ENCODE measurements around the gene HLA-DRB5. TPM values are rescaled to one million over a fixed set of nuclear protein-coding genes. Genes with fewer than 3 reads are reported as not detected.

HLA-DRB5 gene
- total and polyA plus RNA-seq, 2 experiments from 2014 or later: 0.19 TPM; not detected in 1

DNA sequence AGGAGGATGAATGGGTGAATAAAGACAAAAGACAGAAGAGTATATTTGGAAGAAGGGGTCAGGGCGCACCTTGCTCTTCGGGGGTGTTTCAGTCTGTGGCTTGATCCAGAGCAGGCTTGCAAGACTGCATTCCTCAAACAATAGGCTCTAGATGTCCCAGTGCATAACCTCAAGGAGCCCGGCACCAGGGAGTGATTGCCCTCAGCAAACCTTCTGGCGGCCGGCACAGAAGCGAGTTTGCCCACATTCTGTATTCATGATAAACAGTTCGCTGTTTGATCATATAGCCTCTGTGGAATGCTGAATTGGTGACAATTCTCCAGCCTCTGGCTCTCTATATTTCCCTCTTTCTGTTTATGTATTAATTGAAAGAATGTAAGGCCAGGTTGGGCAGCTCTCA, 29.7 kb upstream of the HLA-DRB5 start:
- no peak overlapping the region for H3K4me3 ChIP-seq
- no peaks in the 10 kb centered on the region for H3K36me3 ChIP-seq (ENCODE audit: low read depth)
- no peak overlapping the region for H3K4me2 ChIP-seq (ENCODE audit: unreplicated experiment)
- no peaks in the 10 kb centered on the region for H3K27me3 ChIP-seq (replicated peaks; ENCODE audit: insufficient read depth)
- H3K4me1 ChIP-seq (ENCODE audit: insufficient read depth): no peaks in the 10 kb centered on the region
- no peak for DNase-seq
- in situ Hi-C loops (cut with MboI): no loop called here
- H3K79me2 ChIP-seq (ENCODE audit: insufficient read depth): no peaks in the 10 kb centered on the region
- H2AFZ ChIP-seq: no peak overlapping the region
- H3K27ac ChIP-seq: no peak overlapping the region
- H3K9ac ChIP-seq: no peak overlapping the region
- TF ChIP-seq EZH2phosphoT487 (IDR thresholded peaks at IDR 0.05; ENCODE audit: insufficient read depth, low read depth) (no peak), EZH2 (IDR thresholded peaks at IDR 0.05; ENCODE audit: insufficient read depth, poor library complexity, severe bottlenecking) (no peak)
- H4K20me1 ChIP-seq (ENCODE audit: insufficient read depth): no peaks in the 10 kb centered on the region
- H3F3A ChIP-seq (ENCODE audit: insufficient read depth): no peaks in the 10 kb centered on the region
- H3K9me3 ChIP-seq (ENCODE audit: low read depth): no peaks in the 10 kb centered on the region
- WGBS, 2 experiments (ENCODE audit: low coverage in 1 of 2, low lambda C conversion rate in 2 of 2, missing lambda C conversion rate in 2 of 2): no CpG with 5 or more reads among the region's 7 CpGs
- no peaks in the 10 kb centered on the region for H3K9me2 ChIP-seq (ENCODE audit: insufficient read depth)

DNA sequence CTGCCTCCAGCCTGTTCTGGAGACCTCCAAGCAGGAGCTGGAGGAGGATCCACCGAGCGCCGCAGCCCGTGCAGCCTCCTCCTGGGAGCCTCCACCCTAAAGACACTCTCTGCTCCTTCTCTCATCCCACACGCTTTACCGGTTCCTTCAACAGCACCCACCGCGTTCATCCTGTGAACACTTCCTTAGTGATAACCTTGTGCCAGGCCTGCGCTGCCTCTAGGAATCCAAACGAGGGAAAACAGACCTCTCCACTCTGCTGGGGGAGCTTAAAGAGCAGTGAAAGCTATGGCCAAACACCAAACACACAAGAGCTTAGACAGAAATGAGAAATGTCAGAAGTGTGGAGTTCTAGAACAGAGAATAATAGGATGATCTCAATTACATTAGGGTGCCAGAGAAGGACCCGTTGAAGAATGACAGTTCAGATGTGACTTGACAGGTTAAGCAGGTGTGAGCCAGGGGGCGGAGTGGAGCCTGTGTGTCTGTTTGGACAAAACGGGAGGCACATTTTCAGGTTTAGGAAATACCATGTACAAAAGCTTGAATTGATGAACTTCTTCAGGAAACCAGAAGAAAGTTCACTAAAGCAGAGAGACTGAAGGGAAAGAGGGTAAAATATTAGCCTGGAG, 28.5 kb upstream of the HLA-DRB5 start:
- WGBS, 2 experiments (ENCODE audit: low coverage in 1 of 2, low lambda C conversion rate in 2 of 2, missing lambda C conversion rate in 2 of 2): 1% methylated on average over 9 of the region's 13 CpGs

DNA sequence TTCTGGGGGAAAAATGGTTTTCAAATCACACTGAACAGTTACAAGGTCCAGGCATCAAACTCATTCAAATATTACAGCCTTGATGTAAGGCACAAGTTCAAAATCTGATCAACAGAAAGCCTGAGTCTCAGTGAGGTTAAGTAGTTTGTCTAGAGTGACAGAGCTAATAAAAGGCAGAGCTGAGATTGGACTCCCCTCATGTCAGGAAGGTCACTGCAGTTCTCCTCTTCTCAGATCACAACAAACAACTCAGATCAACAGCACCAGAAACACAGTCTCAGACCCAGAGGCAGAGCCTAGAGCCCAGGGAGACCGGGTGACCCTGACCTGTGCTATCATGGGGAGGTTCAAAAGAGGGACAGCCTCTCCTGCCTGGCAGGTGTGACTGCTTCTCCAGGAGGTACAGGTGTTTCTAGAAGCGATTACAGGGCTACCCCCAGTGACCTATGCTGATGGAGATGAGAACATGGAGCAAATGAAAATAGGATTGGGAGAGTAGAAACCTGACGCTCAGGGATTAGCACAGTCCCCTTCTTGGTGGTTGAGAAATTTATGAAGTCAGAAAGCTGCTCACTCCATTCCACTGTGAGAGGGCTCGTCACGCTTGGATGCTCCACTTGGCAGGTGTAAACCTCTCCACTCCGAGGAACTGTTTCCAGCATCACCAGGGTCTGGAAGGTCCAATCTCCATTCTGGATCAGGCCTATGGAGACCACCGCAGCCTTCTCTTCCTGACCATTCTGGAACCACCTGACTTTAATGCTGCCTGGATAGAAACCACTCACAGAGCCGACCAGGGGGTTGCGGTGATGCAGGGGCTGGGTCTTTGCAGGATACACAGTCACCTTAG, 24.3 kb upstream of the HLA-DRB5 start:
- Histone ChIP-seq H3K27ac (no peak overlapping the region), H3K4me3 (no peak overlapping the region), H3K9me2 (ENCODE audit: insufficient read depth) (no peaks in the 10 kb centered on the region), H3K9me3 (ENCODE audit: low read depth) (no peaks in the 10 kb centered on the region), H3K4me2 (ENCODE audit: unreplicated experiment) (no peak overlapping the region), H3K9ac (no peak overlapping the region), H3K27me3 (replicated peaks; ENCODE audit: insufficient read depth) (no peaks in the 10 kb centered on the region), H3F3A (ENCODE audit: insufficient read depth) (no peaks in the 10 kb centered on the region), H3K36me3 (ENCODE audit: low read depth) (no peaks in the 10 kb centered on the region), H3K79me2 (ENCODE audit: insufficient read depth) (no peaks in the 10 kb centered on the region), H3K4me1 (ENCODE audit: insufficient read depth) (no peaks in the 10 kb centered on the region), H4K20me1 (ENCODE audit: insufficient read depth) (no peaks in the 10 kb centered on the region), H2AFZ (no peak overlapping the region)
- WGBS, 2 experiments (ENCODE audit: low coverage in 1 of 2, low lambda C conversion rate in 2 of 2, missing lambda C conversion rate in 2 of 2): 37 to 54% methylated on average over 5 to 7 of the region's 9 CpGs
- no peak for TF ChIP-seq EZH2 (IDR thresholded peaks at IDR 0.05; ENCODE audit: insufficient read depth, poor library complexity, severe bottlenecking)
- TF ChIP-seq EZH2phosphoT487 (IDR thresholded peaks at IDR 0.05; ENCODE audit: insufficient read depth, low read depth): no peak
- in situ Hi-C loops (cut with MboI): no loop called here
- no peak for DNase-seq

More for the DNA sequence above, 28.5 kb upstream of the HLA-DRB5 start:
- no peaks in the 10 kb centered on the region for H3K36me3 ChIP-seq (ENCODE audit: low read depth)
- no peak overlapping the region for H3K4me3 ChIP-seq
- H3F3A ChIP-seq (ENCODE audit: insufficient read depth): no peaks in the 10 kb centered on the region
- H3K9ac ChIP-seq: no peak overlapping the region
- in situ Hi-C loops (cut with MboI): no loop called here
- H3K9me2 ChIP-seq (ENCODE audit: insufficient read depth): no peaks in the 10 kb centered on the region
- H3K4me2 ChIP-seq (ENCODE audit: unreplicated experiment): no peak overlapping the region
- no peak for DNase-seq
- no peaks in the 10 kb centered on the region for H4K20me1 ChIP-seq (ENCODE audit: insufficient read depth)
- no peak overlapping the region for H3K27ac ChIP-seq
- no peaks in the 10 kb centered on the region for H3K79me2 ChIP-seq (ENCODE audit: insufficient read depth)
- no peaks in the 10 kb centered on the region for H3K4me1 ChIP-seq (ENCODE audit: insufficient read depth)
- no peak for TF ChIP-seq EZH2phosphoT487 (IDR thresholded peaks at IDR 0.05; ENCODE audit: insufficient read depth, low read depth)
- TF ChIP-seq EZH2 (IDR thresholded peaks at IDR 0.05; ENCODE audit: insufficient read depth, poor library complexity, severe bottlenecking): no peak
- H3K9me3 ChIP-seq (ENCODE audit: low read depth): no peaks in the 10 kb centered on the region
- no peaks in the 10 kb centered on the region for H3K27me3 ChIP-seq (replicated peaks; ENCODE audit: insufficient read depth)
- no peak overlapping the region for H2AFZ ChIP-seq

DNA sequence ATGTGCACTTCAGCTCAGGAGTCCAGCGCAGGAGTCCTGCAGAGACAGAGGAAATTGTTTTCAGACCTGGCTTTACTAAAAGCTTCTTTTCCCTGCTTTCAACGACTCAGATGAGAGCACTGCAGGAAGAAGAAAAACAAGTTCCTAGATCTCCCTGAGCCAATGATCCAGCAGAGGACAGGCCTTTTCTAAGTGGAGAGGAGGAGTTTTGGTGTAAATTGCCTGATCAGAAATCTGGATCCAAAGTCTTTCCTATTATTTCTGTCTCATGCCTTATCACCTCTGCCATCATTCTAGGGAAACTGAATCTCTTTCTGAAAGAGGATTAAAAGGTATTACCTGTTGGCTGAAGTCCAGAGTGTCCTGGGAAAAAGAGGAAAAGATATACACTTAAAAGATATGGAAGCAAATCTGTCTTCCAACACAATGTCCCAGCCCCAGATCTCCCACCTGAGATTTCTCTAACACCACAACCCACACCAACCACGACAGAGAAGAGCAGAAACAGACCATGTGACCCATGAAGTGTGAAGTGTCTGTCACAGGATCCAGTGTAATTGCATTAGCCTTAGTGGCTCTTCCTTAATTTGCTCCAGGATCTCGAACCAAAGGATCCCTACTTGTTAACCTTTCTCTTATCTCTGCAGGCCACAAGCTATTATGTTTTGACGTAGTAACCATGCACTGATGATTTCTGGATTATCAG, 23.1 kb upstream of the HLA-DRB5 start:
- in situ Hi-C loops (cut with MboI): no loop called here
- 13 to 14% methylated on average over 4 of the region's 5 CpGs for WGBS, 2 experiments (ENCODE audit: low coverage in 1 of 2, low lambda C conversion rate in 2 of 2, missing lambda C conversion rate in 2 of 2)

More for the DNA sequence above, 23.1 kb upstream of the HLA-DRB5 start:
- Histone ChIP-seq H3K9ac (no peak overlapping the region), H3K4me2 (ENCODE audit: unreplicated experiment) (no peak overlapping the region), H2AFZ (no peak overlapping the region), H4K20me1 (ENCODE audit: insufficient read depth) (no peaks in the 10 kb centered on the region), H3K79me2 (ENCODE audit: insufficient read depth) (no peaks in the 10 kb centered on the region), H3K4me1 (ENCODE audit: insufficient read depth) (no peaks in the 10 kb centered on the region), H3K27ac (no peak overlapping the region), H3K9me3 (ENCODE audit: low read depth) (no peaks in the 10 kb centered on the region), H3K36me3 (ENCODE audit: low read depth) (no peaks in the 10 kb centered on the region), H3K9me2 (ENCODE audit: insufficient read depth) (no peaks in the 10 kb centered on the region), H3K27me3 (replicated peaks; ENCODE audit: insufficient read depth) (no peaks in the 10 kb centered on the region), H3F3A (ENCODE audit: insufficient read depth) (no peaks in the 10 kb centered on the region), H3K4me3 (no peak overlapping the region)
- no peak for DNase-seq
- no peak for TF ChIP-seq EZH2 (IDR thresholded peaks at IDR 0.05; ENCODE audit: insufficient read depth, poor library complexity, severe bottlenecking)
